Cortex of kidney (tissue), 1 donor: ENCODE measurements around the gene ZFX.

Experiments
- DNase-seq: peaks from one replicate; lab custom pipeline; 2025; lab: John Stamatoyannopoulos, UW

The ZFX gene

GRCh38 chrX:24202465-24203031 lies 53.0 kb downstream of the ZFX start:
- no peak for DNase-seq

- no peak for DNase-seq
Observed at GRCh38 chrX:24203072-24203808, 53.7 kb downstream of the ZFX start.

- DNase-seq, result no peak
Observed at GRCh38 chrX:24204331-24204730, 54.8 kb downstream of the ZFX start.

GRCh38 chrX:24204958-24205357 lies 55.4 kb downstream of the ZFX start:
- DNase-seq, result no peak

- no peak for DNase-seq
Observed at GRCh38 chrX:24207826-24208225, 58.3 kb downstream of the ZFX start.

GRCh38 chrX:24208496-24209240 lies 59.1 kb downstream of the ZFX start:
- DNase-seq, result no peak

- no peak for DNase-seq
Observed at GRCh38 chrX:24210190-24210589, 60.7 kb downstream of the ZFX start.

GRCh38 chrX:24214568-24214967 lies 65.0 kb downstream of the ZFX start:
- no peak for DNase-seq

GRCh38 chrX:24215272-24215671 lies 65.7 kb downstream of the ZFX start:
- DNase-seq, result no peak

- no peak for DNase-seq
Observed at GRCh38 chrX:24216037-24216436, 66.5 kb downstream of the ZFX start.

- DNase-seq, result no peak
Observed at GRCh38 chrX:24216827-24217226, 67.3 kb downstream of the ZFX start.

GRCh38 chrX:24219320-24219719 lies 69.8 kb downstream of the ZFX start:
- DNase-seq, result no peak

GRCh38 chrX:24221872-24222271 lies 72.3 kb downstream of the ZFX start:
- DNase-seq, result no peak

- DNase-seq, result no peak
Observed at GRCh38 chrX:24225265-24225664, 75.7 kb downstream of the ZFX start.

GRCh38 chrX:24226176-24226575 lies 76.6 kb downstream of the ZFX start:
- DNase-seq, result no peak

GRCh38 chrX:24228596-24228995 lies 79.1 kb downstream of the ZFX start:
- no peak for DNase-seq

- DNase-seq, result no peak
Observed at GRCh38 chrX:24229400-24229879, 79.9 kb downstream of the ZFX start.

- DNase-seq, result no peak
Observed at GRCh38 chrX:24229976-24230375, 80.4 kb downstream of the ZFX start.

GRCh38 chrX:24231131-24231540 lies 81.6 kb downstream of the ZFX start:
- DNase-seq, result no peak

- DNase-seq, result no peak
Observed at GRCh38 chrX:24231641-24232179, 82.2 kb downstream of the ZFX start.

GRCh38 chrX:24232796-24233195 lies 83.3 kb downstream of the ZFX start:
- DNase-seq, result no peak

- DNase-seq, result no peak
Observed at GRCh38 chrX:24235084-24235710, 85.7 kb downstream of the ZFX start.
